ENCODE results near the gene KRTAP5-4. TPM values are rescaled to one million over a fixed set of nuclear protein-coding genes. Genes with fewer than 3 reads are reported as not detected.

The KRTAP5-4 gene
- total and polyA plus RNA-seq, 4 donors: not detected

GRCh38 chr11:1628506-1629325 lies 6.8 kb upstream of the KRTAP5-4 start:
- DNase-seq: peak; percentile 48 to 71 (median 58)
- H3K27ac ChIP-seq (ENCODE audit: low read depth in 1 of 2, low read length in 1 of 2): no peak overlapping the region

GRCh38 chr11:1625541-1625940 lies 3.6 kb upstream of the KRTAP5-4 start:
- TF ChIP-seq CTCF (IDR thresholded peaks at IDR 0.05; ENCODE audit: control extremely low read depth, extremely low read depth): no peak
- DNase-seq (no peak), ATAC-seq (ENCODE audit: insufficient read depth, low FRiP score) (no peak)
- Histone ChIP-seq H3K27me3 (ENCODE audit: control insufficient read depth in 3 of 3, insufficient read depth in 3 of 3, low read length in 2 of 3) (peaks cover 0 to 19% (median 0%) of the 10 kb centered on the region in 3 donors), H3K9ac (ENCODE audit: insufficient read depth in 1 of 2, low read length in 2 of 2) (no peak overlapping the region), H3K4me3 (no peak overlapping the region), H3K4me1 (ENCODE audit: control insufficient read depth in 5 of 5, insufficient read depth in 5 of 5, low read length in 5 of 5) (no peaks in the 10 kb centered on the region), H3K36me3 (ENCODE audit: control insufficient read depth in 4 of 4, insufficient read depth in 4 of 4, low read length in 4 of 4) (no peaks in the 10 kb centered on the region), H3K9me3 (ENCODE audit: control insufficient read depth in 4 of 4, insufficient read depth in 3 of 4, low read length in 3 of 4) (peaks cover 0 to 3% (median 0%) of the 10 kb centered on the region in 4 donors), H3K27ac (ENCODE audit: low read depth in 1 of 2, low read length in 1 of 2) (no peak overlapping the region)
- WGBS, 2 donors: 84 to 89% methylated on average over 13 of the region's 13 CpGs

More at GRCh38 chr11:1628506-1629325, 6.8 kb upstream of the KRTAP5-4 start:
- peak; percentile 70 for TF ChIP-seq CTCF (IDR thresholded peaks at IDR 0.05; ENCODE audit: control extremely low read depth, extremely low read depth)
- ATAC-seq (ENCODE audit: insufficient read depth, low FRiP score): peak; percentile 69
- Histone ChIP-seq H3K9me3 (ENCODE audit: control insufficient read depth in 4 of 4, insufficient read depth in 3 of 4, low read length in 3 of 4) (peaks cover 0 to 1% (median 0%) of the 10 kb centered on the region in 4 donors), H3K27me3 (ENCODE audit: control insufficient read depth in 3 of 3, insufficient read depth in 3 of 3, low read length in 2 of 3) (peaks cover 0 to 26% (median 2%) of the 10 kb centered on the region in 3 donors), H3K4me1 (ENCODE audit: control insufficient read depth in 5 of 5, insufficient read depth in 5 of 5, low read length in 5 of 5) (peaks cover 0 to 6% (median 0%) of the 10 kb centered on the region in 5 donors), H3K4me3 (no peak overlapping the region), H3K36me3 (ENCODE audit: control insufficient read depth in 4 of 4, insufficient read depth in 4 of 4, low read length in 4 of 4) (no peaks in the 10 kb centered on the region), H3K9ac (ENCODE audit: insufficient read depth in 1 of 2, low read length in 2 of 2) (no peak overlapping the region)
- WGBS, 2 donors: 28% methylated on average over 34 to 35 of the region's 35 CpGs

- no peak for TF ChIP-seq CTCF (IDR thresholded peaks at IDR 0.05; ENCODE audit: control extremely low read depth, extremely low read depth)
- peaks cover 0 to 3% (median 0%) of the 10 kb centered on the region in 4 donors for H3K9me3 ChIP-seq (ENCODE audit: control insufficient read depth in 4 of 4, insufficient read depth in 3 of 4, low read length in 3 of 4)
- ATAC-seq (ENCODE audit: insufficient read depth, low FRiP score) (no peak), DNase-seq (no peak)
- H3K36me3 ChIP-seq (ENCODE audit: control insufficient read depth in 4 of 4, insufficient read depth in 4 of 4, low read length in 4 of 4): no peaks in the 10 kb centered on the region
- no peak overlapping the region for H3K4me3 ChIP-seq
- no peaks in the 10 kb centered on the region for H3K4me1 ChIP-seq (ENCODE audit: control insufficient read depth in 5 of 5, insufficient read depth in 5 of 5, low read length in 5 of 5)
- H3K27ac ChIP-seq (ENCODE audit: low read depth in 1 of 2, low read length in 1 of 2): no peak overlapping the region
- no peak overlapping the region for H3K9ac ChIP-seq (ENCODE audit: insufficient read depth in 1 of 2, low read length in 2 of 2)
- WGBS, 2 donors: 86 to 90% methylated on average over 16 of the region's 16 CpGs
- peaks cover 0 to 19% (median 0%) of the 10 kb centered on the region in 3 donors for H3K27me3 ChIP-seq (ENCODE audit: control insufficient read depth in 3 of 3, insufficient read depth in 3 of 3, low read length in 2 of 3)
Measured at GRCh38 chr11:1624621-1625020, 2.7 kb upstream of the KRTAP5-4 start.

All from lung (tissue), 12 donors.